LNCAP (cell line): ENCODE measurements around the gene C10orf67.

ENCODE experiments used
- CTCF ChIP-seq: fragments of 450-650 bp; IDR thresholded peaks from 2 replicates; pipeline ENCODE4 v1.5.1; 2017; ENCODE audit warnings: mild to moderate bottlenecking

C10orf67 gene

GRCh38 chr10:23325132-23325531 lies 19.5 kb downstream of the C10orf67 start:
- TF ChIP-seq CTCF: no peak

GRCh38 chr10:23324351-23324750 lies 20.2 kb downstream of the C10orf67 start:
- TF ChIP-seq CTCF: no peak

GRCh38 chr10:23322082-23322481 lies 22.5 kb downstream of the C10orf67 start:
- no peak for TF ChIP-seq CTCF

GRCh38 chr10:23319835-23320234 lies 24.8 kb downstream of the C10orf67 start:
- TF ChIP-seq CTCF: no peak

GRCh38 chr10:23318359-23318758 lies 26.2 kb downstream of the C10orf67 start:
- TF ChIP-seq CTCF: no peak

GRCh38 chr10:23317416-23317815 lies 27.2 kb downstream of the C10orf67 start:
- TF ChIP-seq CTCF: no peak

GRCh38 chr10:23316406-23316805 lies 28.2 kb downstream of the C10orf67 start:
- TF ChIP-seq CTCF: no peak

- no peak for TF ChIP-seq CTCF
These were observed 28.6 kb downstream of the C10orf67 start for GRCh38 chr10:23315966-23316365.
